ENCODE results near the gene KLHDC2. TPM values are rescaled to one million over a fixed set of nuclear protein-coding genes. Genes with fewer than 3 reads are reported as not detected.
A peak's percentile ranks its signal among the peaks of the same experiment; 100 is the strongest.

KLHDC2 gene
- total and polyA plus RNA-seq, 2 donors (not counting 1 experiment from before 2014, with no cell fraction given): 43.4 to 60.5 TPM

GRCh38 chr14:49767270-49767570 lies 733 bp upstream of the KLHDC2 start:
- 0% methylated on average over 6 of the region's 9 CpGs for WGBS (ENCODE audit: insufficient coverage)
- CTCF ChIA-PET: interaction anchor here (0.9 to 5.2 kb wide), 9 partner anchors 15 to 305 kb away, joined by 3 to 35 read pairs (median 5); partner anchors contain the start of genes DNAAF2, MGAT2, RPL36AL and RPS29
- POLR2A ChIA-PET: interaction anchor here (0.6 to 3.0 kb wide), 11 partner anchors 74 to 261 kb away, joined by 3 to 35 read pairs (median 6); partner anchors contain the start of genes DNAAF2, KLHDC1, MGAT2 and NEMF

More at GRCh38 chr14:49767270-49767570, 733 bp upstream of the KLHDC2 start:
- peak overlapping the region; percentile 99 for H3K9ac ChIP-seq (ENCODE audit: low read length)
- H4K20me1 ChIP-seq (ENCODE audit: control insufficient read depth, insufficient read depth, low read length, poor library complexity, severe bottlenecking): peaks cover 15% of the 10 kb centered on the region
- no peaks in the 10 kb centered on the region for H3K9me3 ChIP-seq (ENCODE audit: control extremely low read depth in 1 of 3, control insufficient read depth in 2 of 3, insufficient read depth in 1 of 3, low read length in 2 of 3)
- H3K4me3 Mint-ChIP-seq: peak overlapping the region; percentile 98
- H3K27ac ChIP-seq (ENCODE audit: low read length in 2 of 2): peak overlapping the region; percentile 91 to 97
- H3K27ac Mint-ChIP-seq: peak overlapping the region; percentile 99
- no peaks in the 10 kb centered on the region for H3K9me3 Mint-ChIP-seq (ENCODE audit: insufficient read depth)
- H3K27me3 ChIP-seq (replicated peaks in 1 of 4; ENCODE audit: control extremely low read depth in 1 of 4, control insufficient read depth in 3 of 4, insufficient read depth in 4 of 4, low read length in 3 of 4): no peaks in the 10 kb centered on the region
- H3K4me1 Mint-ChIP-seq: peaks cover 31% of the 10 kb centered on the region
- H3K79me2 ChIP-seq (ENCODE audit: control insufficient read depth, insufficient read depth, low read length): peaks cover 33% of the 10 kb centered on the region
- H3K36me3 ChIP-seq (replicated peaks in 1 of 2; ENCODE audit: control extremely low read depth in 1 of 2, control insufficient read depth in 1 of 2, extremely low read depth in 1 of 2, insufficient read depth in 2 of 2, low read length in 1 of 2): peaks cover 0 to under 1% of the 10 kb centered on the region in 2 experiments
- H3K4me2 ChIP-seq (replicated peaks; ENCODE audit: low read depth, low read length, poor library complexity, severe bottlenecking): peak overlapping the region; percentile 95
- no peaks in the 10 kb centered on the region for H3K27me3 Mint-ChIP-seq
- peaks cover 22 to 29% of the 10 kb centered on the region in 2 donors for H3K4me1 ChIP-seq (ENCODE audit: control insufficient read depth in 2 of 2, insufficient read depth in 2 of 2, low read length in 2 of 2)
- peak overlapping the region; percentile 85 for H2AFZ ChIP-seq (ENCODE audit: insufficient read depth, low read depth, low read length, poor library complexity, severe bottlenecking)
- TF ChIP-seq EZH2 (IDR thresholded peaks at IDR 0.05; ENCODE audit: borderline replicate concordance, insufficient read depth, low read depth, low read length, poor library complexity, severe bottlenecking) (no peak), CTCF (IDR thresholded peaks at IDR 0.05) (no peak)
- DNase-seq (no peak), ATAC-seq (ENCODE audit: low read depth) (no peak)
- intact Hi-C loops (cut with micrococcal nuclease): loop anchor here (1.0 to 5.0 kb wide), 8 partner anchors 74 to 545 kb away; partner anchors contain the start of genes DMAC2L, KLHDC1, L2HGDH and MGAT2
- H3K4me3 ChIP-seq (ENCODE audit: control extremely low read depth in 1 of 5, extremely low read depth in 1 of 5, insufficient read depth in 1 of 5, low read depth in 2 of 5, low read length in 4 of 5): peak overlapping the region; percentile 58 to 97 (median 76)
